Activated T-cell treated with anti-CD3 and anti-CD28 coated beads, Interleukin-2, amount 50 U/mL, for 48 hours (primary cell): ENCODE results near the gene GRIA3.

Experiments used
- DNase-seq, 2 experiments: peaks; one replicate each; pipeline ENCODE4 v3.0.0-alpha.2; 2020

The GRIA3 gene

GRCh38 chrX:123184219-123184865 lies at the start of gene GRIA3:
TSS of gene GRIA3 (plus strand) at chrX:123184278. CDS start at chrX:123184536, 258 bp downstream.
- no peak for DNase-seq

GRCh38 chrX:123138473-123138872 lies 45.6 kb upstream of the GRIA3 start:
- DNase-seq: no peak

- DNase-seq: no peak
Observed at GRCh38 chrX:123140454-123140853, 43.6 kb upstream of the GRIA3 start.

- no peak for DNase-seq
Observed at GRCh38 chrX:123140904-123141303, 43.2 kb upstream of the GRIA3 start.

- DNase-seq: no peak
Observed at GRCh38 chrX:123153846-123154335, 30.2 kb upstream of the GRIA3 start.

GRCh38 chrX:123155327-123155726 lies 28.8 kb upstream of the GRIA3 start:
- no peak for DNase-seq

- DNase-seq: no peak
Observed at GRCh38 chrX:123157586-123157985, 26.5 kb upstream of the GRIA3 start.

GRCh38 chrX:123159403-123159802 lies 24.7 kb upstream of the GRIA3 start:
- no peak for DNase-seq

GRCh38 chrX:123167621-123168020 lies 16.5 kb upstream of the GRIA3 start:
- DNase-seq: no peak

GRCh38 chrX:123169247-123169901 lies 14.7 kb upstream of the GRIA3 start:
- DNase-seq: no peak

- no peak for DNase-seq
Observed at GRCh38 chrX:123170546-123170945, 13.5 kb upstream of the GRIA3 start.

GRCh38 chrX:123171781-123172180 lies 12.3 kb upstream of the GRIA3 start:
- no peak for DNase-seq

- DNase-seq: no peak
Observed at GRCh38 chrX:123172869-123173268, 11.2 kb upstream of the GRIA3 start.

- DNase-seq: no peak
Observed at GRCh38 chrX:123173833-123174232, 10.2 kb upstream of the GRIA3 start.

GRCh38 chrX:123175366-123176122 lies 8.5 kb upstream of the GRIA3 start:
- DNase-seq: no peak

GRCh38 chrX:123181233-123181914 lies 2.7 kb upstream of the GRIA3 start:
- DNase-seq: no peak

GRCh38 chrX:123184866-123185276 lies 793 bp downstream of the GRIA3 start:
- DNase-seq: no peak

- DNase-seq: no peak
Observed at GRCh38 chrX:123185721-123186120, 1.6 kb downstream of the GRIA3 start.

GRCh38 chrX:123186801-123187200 lies 2.7 kb downstream of the GRIA3 start:
- DNase-seq: no peak

GRCh38 chrX:123188081-123188480 lies 4.0 kb downstream of the GRIA3 start:
- no peak for DNase-seq

- DNase-seq: no peak
Observed at GRCh38 chrX:123189338-123189737, 5.3 kb downstream of the GRIA3 start.

- DNase-seq: no peak
Observed at GRCh38 chrX:123190096-123190495, 6.0 kb downstream of the GRIA3 start.

- DNase-seq: no peak
Observed at GRCh38 chrX:123193101-123193500, 9.0 kb downstream of the GRIA3 start.
